Neural crest cell (in vitro differentiated cells): ENCODE results near the gene GPS2. TPM values are rescaled to one million over a fixed set of nuclear protein-coding genes. Genes with fewer than 3 reads are reported as not detected.
A peak's percentile ranks its signal among the peaks of the same experiment; 100 is the strongest.

Experiments
- DNase-seq: peaks from one replicate; pipeline ENCODE4 v3.0.0; 2021; ENCODE audit warnings: low read depth, mixed read lengths, low spot score
- H3K27ac Mint-ChIP-seq: one replicate; pipeline ENCODE4 v1.8.0; 2021; ENCODE audit warnings: mild to moderate bottlenecking, mixed read lengths; ENCODE audit not compliant: unreplicated experiment
- H3K27me3 Mint-ChIP-seq: 2 replicates; pipeline ENCODE4 v1.8.0; 2021; ENCODE audit warnings: low read depth, mild to moderate bottlenecking, mixed read lengths
- H3K36me3 Mint-ChIP-seq: 2 replicates; pipeline ENCODE4 v1.8.0; 2021; ENCODE audit warnings: low read depth, mild to moderate bottlenecking, mixed read lengths
- H3K4me1 Mint-ChIP-seq: 2 replicates; pipeline ENCODE4 v1.8.0; 2021; ENCODE audit warnings: mixed read lengths
- H3K4me3 Mint-ChIP-seq: one replicate; pipeline ENCODE4 v1.8.0; 2021; ENCODE audit warnings: mild to moderate bottlenecking, mixed read lengths
- H3K9me3 Mint-ChIP-seq: 2 replicates; pipeline ENCODE4 v1.8.0; 2021; ENCODE audit warnings: mixed read lengths
- CTCF ChIP-seq: fragments of 200-600 bp; sonication (generic); conservative IDR thresholded peaks from 2 replicates; pipeline ENCODE4 v1.5.0; 2021; ENCODE audit warnings: antibody characterized with exemption, mild to moderate bottlenecking
- total RNA-seq: library from RNA; stranded (reverse); gene quantifications from 2 replicates; pipeline ENCODE4 v1.2.1, GENCODE V29; 2021

The GPS2 gene
- total RNA-seq, 1 donor from 2014 or later, result 84.2 TPM

GRCh38 chr17:7281074-7281952 lies 33.8 kb downstream of the GPS2 start, which contains the start of gene SLC2A4:
SLC2A4 (plus strand) TSS chr17:7281718; CDS start chr17:7281935, 217 bp downstream.
- no peak within 1 kb of the TSS for H3K27ac Mint-ChIP-seq
- no peaks in the 10 kb centered on the region for H3K9me3 Mint-ChIP-seq
- peaks cover 21% of the 10 kb centered on the region for H3K4me1 Mint-ChIP-seq
- peak; percentile 96 for DNase-seq
- no peak for TF ChIP-seq CTCF
- peaks cover 30% of the 10 kb centered on the region for H3K27me3 Mint-ChIP-seq
- no peaks in the 10 kb centered on the region for H3K36me3 Mint-ChIP-seq
- peak within 1 kb of the TSS; percentile 90 for H3K4me3 Mint-ChIP-seq

- Mint-ChIP-seq H3K27ac (no peak overlapping the region), H3K36me3 (no peaks in the 10 kb centered on the region), H3K9me3 (no peaks in the 10 kb centered on the region), H3K4me1 (peaks cover 21% of the 10 kb centered on the region), H3K4me3 (peak overlapping the region; percentile 90), H3K27me3 (peaks cover 30% of the 10 kb centered on the region)
- TF ChIP-seq CTCF, result peak; percentile 86
- DNase-seq, result peak; percentile 77
Measured at GRCh38 chr17:7280519-7281073, 34.6 kb downstream of the GPS2 start.

- Mint-ChIP-seq H3K27ac (no peak overlapping the region), H3K36me3 (no peaks in the 10 kb centered on the region), H3K4me1 (peaks cover 21% of the 10 kb centered on the region), H3K9me3 (no peaks in the 10 kb centered on the region), H3K4me3 (no peak overlapping the region), H3K27me3 (peaks cover 30% of the 10 kb centered on the region)
- DNase-seq, result no peak
- no peak for TF ChIP-seq CTCF
Measured at GRCh38 chr17:7279448-7279847, 35.7 kb downstream of the GPS2 start.

- no peak for TF ChIP-seq CTCF
- H3K27ac Mint-ChIP-seq, result no peak overlapping the region
- H3K4me1 Mint-ChIP-seq, result peaks cover 13% of the 10 kb centered on the region
- H3K4me3 Mint-ChIP-seq, result no peak overlapping the region
- DNase-seq, result no peak
- H3K36me3 Mint-ChIP-seq, result no peaks in the 10 kb centered on the region
- peaks cover 68% of the 10 kb centered on the region for H3K27me3 Mint-ChIP-seq
- no peaks in the 10 kb centered on the region for H3K9me3 Mint-ChIP-seq
Measured at GRCh38 chr17:7266784-7267183, 48.4 kb downstream of the GPS2 start.

GRCh38 chr17:7263801-7264078 lies 51.4 kb downstream of the GPS2 start:
- H3K27ac Mint-ChIP-seq, result no peak overlapping the region
- H3K36me3 Mint-ChIP-seq, result peaks cover 3% of the 10 kb centered on the region
- H3K4me3 Mint-ChIP-seq, result no peak overlapping the region
- no peaks in the 10 kb centered on the region for H3K9me3 Mint-ChIP-seq
- TF ChIP-seq CTCF, result no peak
- no peak for DNase-seq
- peaks cover 13% of the 10 kb centered on the region for H3K4me1 Mint-ChIP-seq
- H3K27me3 Mint-ChIP-seq, result peaks cover 86% of the 10 kb centered on the region
